ENCODE measurements around the gene SERGEF. TPM values are rescaled to one million over a fixed set of nuclear protein-coding genes. Genes with fewer than 3 reads are reported as not detected.

Gene SERGEF
- total and polyA plus RNA-seq, 2 experiments from 2014 or later, result 29.8 to 64.0 TPM

GRCh38 chr11:17851697-17852096 is 161.2 kb downstream of the SERGEF start:
- no peaks in the 10 kb centered on the region for H3K9me3 ChIP-seq (ENCODE audit: low read depth)
- H3K36me3 ChIP-seq, result no peaks in the 10 kb centered on the region
- no peak for DNase-seq (ENCODE audit: low read depth in 1 of 2, low spot score in 1 of 2)
- no peak for TF ChIP-seq CTCF (IDR thresholded peaks at IDR 0.05; ENCODE audit: low read depth, low read length)
- H3K27me3 ChIP-seq, result no peaks in the 10 kb centered on the region
- no peaks in the 10 kb centered on the region for H3K4me1 ChIP-seq (ENCODE audit: low read depth)
- H3K27ac ChIP-seq, result no peak overlapping the region
- H3K4me3 ChIP-seq, result no peak overlapping the region

GRCh38 chr11:17850336-17850735 is 162.5 kb downstream of the SERGEF start:
- no peaks in the 10 kb centered on the region for H3K4me1 ChIP-seq (ENCODE audit: low read depth)
- H3K36me3 ChIP-seq, result no peaks in the 10 kb centered on the region
- no peak overlapping the region for H3K4me3 ChIP-seq
- no peak for DNase-seq (ENCODE audit: low read depth in 1 of 2, low spot score in 1 of 2)
- no peak for TF ChIP-seq CTCF (IDR thresholded peaks at IDR 0.05; ENCODE audit: low read depth, low read length)
- H3K9me3 ChIP-seq (ENCODE audit: low read depth), result no peaks in the 10 kb centered on the region
- no peaks in the 10 kb centered on the region for H3K27me3 ChIP-seq
- no peak overlapping the region for H3K27ac ChIP-seq

GRCh38 chr11:17848715-17849114 is 164.1 kb downstream of the SERGEF start:
- no peak overlapping the region for H3K4me3 ChIP-seq
- no peaks in the 10 kb centered on the region for H3K27me3 ChIP-seq
- no peak for DNase-seq (ENCODE audit: low read depth in 1 of 2, low spot score in 1 of 2)
- no peaks in the 10 kb centered on the region for H3K36me3 ChIP-seq
- no peaks in the 10 kb centered on the region for H3K9me3 ChIP-seq (ENCODE audit: low read depth)
- H3K4me1 ChIP-seq (ENCODE audit: low read depth), result no peaks in the 10 kb centered on the region
- no peak overlapping the region for H3K27ac ChIP-seq
- no peak for TF ChIP-seq CTCF (IDR thresholded peaks at IDR 0.05; ENCODE audit: low read depth, low read length)

GRCh38 chr11:17846852-17847453 is 165.9 kb downstream of the SERGEF start:
- H3K4me1 ChIP-seq (ENCODE audit: low read depth), result peaks cover 2% of the 10 kb centered on the region
- H3K9me3 ChIP-seq (ENCODE audit: low read depth), result no peaks in the 10 kb centered on the region
- H3K27ac ChIP-seq, result peak overlapping the region; percentile 18
- H3K27me3 ChIP-seq, result no peaks in the 10 kb centered on the region
- peak; percentile 26 for TF ChIP-seq CTCF (IDR thresholded peaks at IDR 0.05; ENCODE audit: low read depth, low read length)
- H3K4me3 ChIP-seq, result no peak overlapping the region
- H3K36me3 ChIP-seq, result no peaks in the 10 kb centered on the region
- DNase-seq (ENCODE audit: low read depth in 1 of 2, low spot score in 1 of 2), result peak; percentile 37 to 66

- H3K4me1 ChIP-seq (ENCODE audit: low read depth), result peaks cover 10% of the 10 kb centered on the region
- no peak overlapping the region for H3K4me3 ChIP-seq
- peak in 1 of 2 donors; percentile 55 for DNase-seq (ENCODE audit: low read depth in 1 of 2, low spot score in 1 of 2)
- TF ChIP-seq CTCF (IDR thresholded peaks at IDR 0.05; ENCODE audit: low read depth, low read length), result no peak
- H3K27me3 ChIP-seq, result no peaks in the 10 kb centered on the region
- H3K9me3 ChIP-seq (ENCODE audit: low read depth), result no peaks in the 10 kb centered on the region
- no peak overlapping the region for H3K27ac ChIP-seq
- no peaks in the 10 kb centered on the region for H3K36me3 ChIP-seq
Measured at GRCh38 chr11:17845431-17845881, 167.4 kb downstream of the SERGEF start.

All from cardiac muscle cell (in vitro differentiated cells and primary cell).